GM12878 (cell line): ENCODE measurements around the gene MCF2L2. TPM values are rescaled to one million over a fixed set of nuclear protein-coding genes. Genes with fewer than 3 reads are reported as not detected.
A peak's percentile ranks its signal among the peaks of the same experiment; 100 is the strongest.

Source experiments
- BACH1 ChIP-seq: fragments of 450-650 bp; IDR thresholded peaks from 2 replicates; pipeline ENCODE4 v1.6.1; 2017; ENCODE audit warnings: mild to moderate bottlenecking, borderline replicate concordance
- BCL11A ChIP-seq: IDR thresholded peaks from 2 replicates; pipeline ENCODE4 v1.6.1; 2011; ENCODE audit warnings: low read depth, low read length
- BCL3 ChIP-seq: IDR thresholded peaks from 2 replicates; pipeline ENCODE4 v1.6.1; 2011; ENCODE audit warnings: borderline replicate concordance, low read depth, mild to moderate bottlenecking, moderate library complexity, low read length; ENCODE audit not compliant: insufficient read depth, poor library complexity, severe bottlenecking
- BHLHE40 ChIP-seq, 2 experiments: fragments of 450-650 bp in 1 of 2; IDR thresholded peaks; 2 replicates each; pipeline ENCODE4 v1.6.1; 2011 to 2017; ENCODE audit warnings: low read depth in 2 of 2, borderline replicate concordance in 1 of 2, improper control_type of control experiment in 1 of 2, low read length in 1 of 2, mild to moderate bottlenecking in 1 of 2
- BRCA1 ChIP-seq: IDR thresholded peaks from 2 replicates; pipeline ENCODE4 v1.6.1; 2011; ENCODE audit warnings: low read depth, low read length, improper control_type of control experiment
- DPF2 ChIP-seq: fragments of 450-650 bp; IDR thresholded peaks from 2 replicates; pipeline ENCODE4 v1.6.1; 2017; ENCODE audit warnings: mild to moderate bottlenecking
- IKZF2 ChIP-seq, 2 experiments: fragments of 450-650 bp; IDR thresholded peaks; 2 replicates each; pipeline ENCODE4 v1.6.1; 2017; ENCODE audit warnings: mild to moderate bottlenecking in 2 of 2, moderate library complexity in 2 of 2
- KAT2A ChIP-seq: conservative IDR thresholded peaks from 2 replicates; pipeline ENCODE4 v1.6.1; 2011; ENCODE audit warnings: low read depth, low read length; ENCODE audit not compliant: control insufficient read depth
- KDM1A ChIP-seq: fragments of 200-600 bp; sonication (generic); IDR thresholded peaks from 2 replicates; pipeline ENCODE4 v1.6.1; 2016; ENCODE audit warnings: borderline replicate concordance
- MTA2 ChIP-seq: fragments of 450-650 bp; IDR thresholded peaks from 2 replicates; pipeline ENCODE4 v1.6.1; 2016; ENCODE audit warnings: low read depth, mild to moderate bottlenecking, moderate library complexity
- NFYB ChIP-seq: IDR thresholded peaks from 2 replicates; pipeline ENCODE4 v1.6.1; 2011; ENCODE audit warnings: low read depth, mild to moderate bottlenecking, low read length, improper control_type of control experiment, moderate library complexity; ENCODE audit not compliant: insufficient read depth
- NR2C2 ChIP-seq: IDR thresholded peaks from 2 replicates; pipeline ENCODE4 v1.6.1; 2011; ENCODE audit warnings: borderline replicate concordance, low read depth; ENCODE audit not compliant: control insufficient read depth, insufficient read length
- PAX8 ChIP-seq: fragments of 450-650 bp; IDR thresholded peaks from 2 replicates; pipeline ENCODE4 v1.6.1; 2017; ENCODE audit warnings: mild to moderate bottlenecking, moderate library complexity
- POLR2AphosphoS2 ChIP-seq: IDR thresholded peaks from 2 replicates; pipeline ENCODE4 v1.6.1; 2011; ENCODE audit warnings: low read depth, mild to moderate bottlenecking, low read length, improper control_type of control experiment, moderate library complexity
- RBBP5 ChIP-seq: fragments of 200-600 bp; sonication (generic); conservative IDR thresholded peaks from 2 replicates; pipeline ENCODE4 v1.6.1; 2016
- RELA ChIP-seq: fragments of 450-650 bp; IDR thresholded peaks from 2 replicates; pipeline ENCODE4 v1.8.0; 2014; ENCODE audit warnings: borderline replicate concordance; ENCODE audit not compliant: partially characterized antibody
- RELB ChIP-seq: fragments of 450-650 bp; IDR thresholded peaks from 2 replicates; pipeline ENCODE4 v1.6.1; 2017; ENCODE audit warnings: low read depth, mild to moderate bottlenecking, moderate library complexity
- SP1 ChIP-seq: IDR thresholded peaks from one replicate; pipeline ENCODE4 v1.6.1; 2011; ENCODE audit warnings: low read depth, low read length
- STAT1 ChIP-seq: fragments of 450-650 bp; conservative IDR thresholded peaks from 2 replicates; pipeline ENCODE4 v1.6.1; 2014; ENCODE audit warnings: antibody characterized with exemption, mild to moderate bottlenecking
- SUPT20H ChIP-seq: IDR thresholded peaks from 2 replicates; pipeline ENCODE4 v1.6.1; 2011; ENCODE audit warnings: low read depth, mild to moderate bottlenecking, low read length, moderate library complexity, borderline replicate concordance; ENCODE audit not compliant: control insufficient read depth
- TARDBP ChIP-seq: IDR thresholded peaks from 2 replicates; pipeline ENCODE4 v1.6.1; 2016; ENCODE audit warnings: borderline replicate concordance
- TCF12 ChIP-seq: IDR thresholded peaks from 2 replicates; pipeline ENCODE4 v1.6.1; 2011; ENCODE audit warnings: low read depth, mild to moderate bottlenecking, low read length
- USF2 ChIP-seq: IDR thresholded peaks from 2 replicates; pipeline ENCODE4 v1.6.1; 2011; ENCODE audit warnings: low read depth, low read length, improper control_type of control experiment, borderline replicate concordance
- ZBED1 ChIP-seq: IDR thresholded peaks from 2 replicates; pipeline ENCODE4 v1.6.1; 2016; ENCODE audit warnings: borderline replicate concordance
- ZNF207 ChIP-seq: fragments of 450-650 bp; IDR thresholded peaks from 2 replicates; pipeline ENCODE4 v1.6.1; 2014; ENCODE audit warnings: antibody characterized with exemption, mild to moderate bottlenecking, borderline replicate concordance
- ZZZ3 ChIP-seq: IDR thresholded peaks from 2 replicates; pipeline ENCODE4 v1.6.1; 2011; ENCODE audit warnings: low read depth; ENCODE audit not compliant: control insufficient read depth, insufficient read length
- polyA plus RNA-seq, 11 experiments: library from polyadenylated mRNA; depleted of rRNA in 4 of 11; unstranded in 6 of 11; stranded (reverse) in 5 of 11; fragments of >200 nt; fragmentation: Nextera tagmentation in 4 of 11; fragmentation: Illumina TruSeq in 1 of 11; extraction: Ambion mirVana in 4 of 11; extraction: Trizol in 1 of 11; gene quantifications; 1 replicate in 1 of 11; 2 replicates in 10 of 11; pipeline versions ENCODE4 v1.2.1 to v1.2.3, GENCODE V29; 2011 to 2016; ENCODE audit warnings: inconsistent platforms in 2 of 11, missing spikeins in 2 of 11, low read depth in 1 of 11
- total RNA-seq, 4 experiments: library from RNA; depleted of rRNA in 3 of 4; stranded (reverse); fragments of >200 nt in 3 of 4; fragmentation: Illumina TruSeq in 1 of 4; extraction: Trizol in 1 of 4; gene quantifications; 2 replicates each; pipeline versions ENCODE4 v1.2.1 to v1.2.3, GENCODE V29; 2013 to 2021
- TF ChIP-seq, protein P1 (sequence below): fragments of 450-650 bp; IDR thresholded peaks from 2 replicates; pipeline ENCODE4 v1.6.1; 2017; ENCODE audit warnings: mild to moderate bottlenecking

Gene MCF2L2
- total and polyA plus RNA-seq, 10 of the 15 experiments (the other 5 are each of a cell fraction or from before 2014, with no cell fraction given), result 0.37 to 2.8 (median 1.4) TPM

GRCh38 chr3:183435661-183436060 lies 7.2 kb upstream of the MCF2L2 start (continued):
- no peak for TF ChIP-seq ZBED1
- TF ChIP-seq STAT1, result no peak
- TF ChIP-seq BRCA1, result no peak
- no peak for TF ChIP-seq RBBP5
- TF ChIP-seq MTA2, result peak; percentile 65
- no peak for TF ChIP-seq KDM1A
- no peak; the same call in 1 of the 2 replicates for TF ChIP-seq BACH1
- TF ChIP-seq POLR2AphosphoS2, result no peak
- no peak for TF ChIP-seq TCF12
- peak; percentile 59 to 62; a peak in 3 of 4 replicates for TF ChIP-seq IKZF2 (IDR thresholded peaks at IDR 0.05)
- TF ChIP-seq NR2C2, result no peak
- TF ChIP-seq RELB, result 0 out of 2 replicates have a peak, but pooled peaks have one; percentile 33
- TF ChIP-seq TARDBP, result no peak
- no peak for TF ChIP-seq KAT2A
- TF ChIP-seq BCL11A, result 0 out of 2 replicates have a peak, but pooled peaks have one; percentile 23
- no peak for TF ChIP-seq BCL3
- TF ChIP-seq, protein P1, sequence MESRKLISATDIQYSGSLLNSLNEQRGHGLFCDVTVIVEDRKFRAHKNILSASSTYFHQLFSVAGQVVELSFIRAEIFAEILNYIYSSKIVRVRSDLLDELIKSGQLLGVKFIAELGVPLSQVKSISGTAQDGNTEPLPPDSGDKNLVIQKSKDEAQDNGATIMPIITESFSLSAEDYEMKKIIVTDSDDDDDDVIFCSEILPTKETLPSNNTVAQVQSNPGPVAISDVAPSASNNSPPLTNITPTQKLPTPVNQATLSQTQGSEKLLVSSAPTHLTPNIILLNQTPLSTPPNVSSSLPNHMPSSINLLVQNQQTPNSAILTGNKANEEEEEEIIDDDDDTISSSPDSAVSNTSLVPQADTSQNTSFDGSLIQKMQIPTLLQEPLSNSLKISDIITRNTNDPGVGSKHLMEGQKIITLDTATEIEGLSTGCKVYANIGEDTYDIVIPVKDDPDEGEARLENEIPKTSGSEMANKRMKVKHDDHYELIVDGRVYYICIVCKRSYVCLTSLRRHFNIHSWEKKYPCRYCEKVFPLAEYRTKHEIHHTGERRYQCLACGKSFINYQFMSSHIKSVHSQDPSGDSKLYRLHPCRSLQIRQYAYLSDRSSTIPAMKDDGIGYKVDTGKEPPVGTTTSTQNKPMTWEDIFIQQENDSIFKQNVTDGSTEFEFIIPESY, result no peak
- no peak for TF ChIP-seq USF2
- TF ChIP-seq RELA, result no peak
- no peak for TF ChIP-seq ZNF207
- TF ChIP-seq BHLHE40 (IDR thresholded peaks at IDR 0.05; ENCODE audit: borderline replicate concordance in 1 of 2, low read depth in 2 of 2, low read length in 1 of 2), result peak in 1 of 2 experiments; percentile 15; a peak in 1 of 4 replicates
- no peak for TF ChIP-seq PAX8
- TF ChIP-seq NFYB, result no peak
- TF ChIP-seq SP1, result no peak
- TF ChIP-seq SUPT20H, result no peak
- peak; percentile 70 for TF ChIP-seq DPF2
- no peak for TF ChIP-seq ZZZ3
